ENCODE data around the gene PLCB4. TPM values are rescaled to one million over a fixed set of nuclear protein-coding genes. Genes with fewer than 3 reads are reported as not detected.
"Not testable (repeated sequence)": the region's sequence is repeated elsewhere in the genome, so short reads cannot be mapped to it uniquely, and the experiment has no call there.

The PLCB4 gene
- total RNA-seq, 1 donor from 2014 or later, result 12.0 TPM

DNA sequence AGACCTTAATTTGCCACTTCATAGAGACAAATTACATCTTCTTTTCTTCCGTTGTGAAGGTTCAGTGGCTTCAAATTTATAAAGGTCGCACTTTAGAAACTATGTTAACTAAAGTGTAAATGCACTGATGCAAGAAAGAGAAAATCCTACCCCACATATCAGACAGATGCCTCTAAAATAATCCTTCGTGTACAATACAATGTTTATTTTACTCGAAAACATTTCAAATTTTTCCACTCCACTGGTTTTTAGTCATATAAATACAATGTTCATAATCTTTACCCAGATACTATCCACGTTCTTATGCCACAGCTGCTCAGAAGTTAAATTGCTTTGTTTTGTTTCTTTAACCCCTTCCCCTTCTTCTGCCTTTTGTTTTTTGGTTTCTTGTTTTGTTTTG, 305.2 kb downstream of the PLCB4 start:
- Histone ChIP-seq H3K27ac (no peak overlapping the region), H3K4me3 (no peak overlapping the region), H3K4me1 (no peaks in the 10 kb centered on the region), H3K27me3 (no peaks in the 10 kb centered on the region), H3K9me3 (no peaks in the 10 kb centered on the region), H3K36me3 (no peaks in the 10 kb centered on the region)
- TF ChIP-seq POLR2AphosphoS5 (IDR thresholded peaks at IDR 0.05; ENCODE audit: insufficient read depth in 1 of 2, low read depth in 1 of 2) (no peak), POLR2A (IDR thresholded peaks at IDR 0.05) (no peak)
- TF ChIP-seq, protein P1, sequence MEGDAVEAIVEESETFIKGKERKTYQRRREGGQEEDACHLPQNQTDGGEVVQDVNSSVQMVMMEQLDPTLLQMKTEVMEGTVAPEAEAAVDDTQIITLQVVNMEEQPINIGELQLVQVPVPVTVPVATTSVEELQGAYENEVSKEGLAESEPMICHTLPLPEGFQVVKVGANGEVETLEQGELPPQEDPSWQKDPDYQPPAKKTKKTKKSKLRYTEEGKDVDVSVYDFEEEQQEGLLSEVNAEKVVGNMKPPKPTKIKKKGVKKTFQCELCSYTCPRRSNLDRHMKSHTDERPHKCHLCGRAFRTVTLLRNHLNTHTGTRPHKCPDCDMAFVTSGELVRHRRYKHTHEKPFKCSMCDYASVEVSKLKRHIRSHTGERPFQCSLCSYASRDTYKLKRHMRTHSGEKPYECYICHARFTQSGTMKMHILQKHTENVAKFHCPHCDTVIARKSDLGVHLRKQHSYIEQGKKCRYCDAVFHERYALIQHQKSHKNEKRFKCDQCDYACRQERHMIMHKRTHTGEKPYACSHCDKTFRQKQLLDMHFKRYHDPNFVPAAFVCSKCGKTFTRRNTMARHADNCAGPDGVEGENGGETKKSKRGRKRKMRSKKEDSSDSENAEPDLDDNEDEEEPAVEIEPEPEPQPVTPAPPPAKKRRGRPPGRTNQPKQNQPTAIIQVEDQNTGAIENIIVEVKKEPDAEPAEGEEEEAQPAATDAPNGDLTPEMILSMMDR (IDR thresholded peaks at IDR 0.05), result no peak
- intact Hi-C loops (cut with DNase I), result no loop called here
- DNase-seq (ENCODE audit: extremely low spot score in 2 of 2), result no peak

DNA sequence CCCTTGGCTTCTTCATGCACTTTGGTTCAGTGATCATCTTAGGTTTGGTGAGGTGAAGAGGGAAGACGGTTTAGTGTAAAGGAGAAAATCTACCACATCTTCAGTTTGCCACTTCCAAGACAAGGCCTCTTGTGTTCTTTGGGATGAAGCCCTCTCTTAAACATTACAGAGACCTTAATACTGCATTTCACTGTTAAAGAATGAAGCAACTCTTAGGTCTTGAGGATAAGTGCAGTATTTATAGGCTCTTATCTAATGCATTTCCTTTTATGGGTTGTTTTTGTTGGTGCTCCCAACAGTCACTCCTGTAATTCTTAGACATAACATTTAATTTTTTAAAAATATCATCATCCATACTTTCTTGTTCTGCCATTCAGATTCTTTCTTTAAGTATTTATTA, 305.6 kb downstream of the PLCB4 start:
- no peak for DNase-seq (ENCODE audit: extremely low spot score in 2 of 2)
- H3K4me3 ChIP-seq, result no peak overlapping the region
- no peaks in the 10 kb centered on the region for H3K4me1 ChIP-seq
- H3K36me3 ChIP-seq, result no peaks in the 10 kb centered on the region
- H3K27me3 ChIP-seq, result no peaks in the 10 kb centered on the region
- intact Hi-C loops (cut with DNase I), result no loop called here
- no peak for TF ChIP-seq POLR2AphosphoS5 (IDR thresholded peaks at IDR 0.05; ENCODE audit: insufficient read depth in 1 of 2, low read depth in 1 of 2)
- no peaks in the 10 kb centered on the region for H3K9me3 ChIP-seq
- H3K27ac ChIP-seq, result no peak overlapping the region

DNA sequence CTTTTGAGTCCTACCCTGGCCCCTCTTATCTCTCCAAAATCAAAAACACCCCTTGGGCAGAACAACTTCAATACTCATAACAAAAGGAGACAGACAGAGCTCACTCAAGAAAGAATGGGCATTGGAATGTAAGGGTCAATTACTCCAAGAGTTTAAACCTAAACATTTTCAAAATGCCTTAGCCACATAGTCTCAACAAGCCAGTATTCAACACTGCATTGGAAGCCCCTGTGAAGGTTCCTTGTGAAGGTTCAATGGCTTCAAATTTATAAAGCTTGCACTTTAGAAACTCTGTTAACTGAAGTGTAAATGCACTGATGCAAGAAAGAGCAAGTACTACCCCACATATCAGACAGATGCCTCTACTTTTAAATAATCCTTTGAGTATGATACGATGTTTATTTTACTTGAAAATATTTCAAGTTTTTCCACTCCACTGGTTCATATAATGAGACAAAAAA, 306.4 kb downstream of the PLCB4 start:
- no peaks in the 10 kb centered on the region for H3K9me3 ChIP-seq
- no peak for DNase-seq (ENCODE audit: extremely low spot score in 2 of 2)
- H3K4me1 ChIP-seq, result no peaks in the 10 kb centered on the region
- no peak overlapping the region for H3K4me3 ChIP-seq
- H3K27ac ChIP-seq, result no peak overlapping the region
- intact Hi-C loops (cut with DNase I), result no loop called here
- H3K36me3 ChIP-seq, result no peaks in the 10 kb centered on the region
- TF ChIP-seq, protein P1 (IDR thresholded peaks at IDR 0.05), result no peak
- TF ChIP-seq POLR2A (IDR thresholded peaks at IDR 0.05), result no peak
- no peak for TF ChIP-seq POLR2AphosphoS5 (IDR thresholded peaks at IDR 0.05; ENCODE audit: insufficient read depth in 1 of 2, low read depth in 1 of 2)
- no peaks in the 10 kb centered on the region for H3K27me3 ChIP-seq

DNA sequence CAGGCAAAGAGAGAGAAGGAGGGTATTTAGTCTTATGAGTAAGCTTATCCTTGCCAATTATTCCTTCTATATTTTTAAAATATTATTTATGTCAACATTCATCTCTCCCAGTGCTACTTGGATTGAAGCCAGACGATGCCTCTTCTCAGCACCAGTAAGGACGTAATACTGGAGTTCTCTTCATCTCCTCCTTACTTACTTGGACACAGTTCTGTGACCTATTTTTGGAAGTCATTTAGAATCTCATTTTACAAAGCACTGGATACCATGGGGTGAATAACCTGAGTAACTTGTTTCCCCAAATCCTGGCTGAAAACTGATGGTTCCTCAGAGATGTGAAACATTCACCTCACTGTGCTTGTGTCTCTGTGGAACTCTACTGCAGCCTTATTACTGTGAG, 308.1 kb downstream of the PLCB4 start:
- TF ChIP-seq POLR2A (IDR thresholded peaks at IDR 0.05) (no peak), POLR2AphosphoS5 (IDR thresholded peaks at IDR 0.05; ENCODE audit: insufficient read depth in 1 of 2, low read depth in 1 of 2) (no peak)
- TF ChIP-seq, protein P1 (IDR thresholded peaks at IDR 0.05), result no peak
- intact Hi-C loops (cut with DNase I), result no loop called here
- H3K4me3 ChIP-seq, result no peak overlapping the region

DNA sequence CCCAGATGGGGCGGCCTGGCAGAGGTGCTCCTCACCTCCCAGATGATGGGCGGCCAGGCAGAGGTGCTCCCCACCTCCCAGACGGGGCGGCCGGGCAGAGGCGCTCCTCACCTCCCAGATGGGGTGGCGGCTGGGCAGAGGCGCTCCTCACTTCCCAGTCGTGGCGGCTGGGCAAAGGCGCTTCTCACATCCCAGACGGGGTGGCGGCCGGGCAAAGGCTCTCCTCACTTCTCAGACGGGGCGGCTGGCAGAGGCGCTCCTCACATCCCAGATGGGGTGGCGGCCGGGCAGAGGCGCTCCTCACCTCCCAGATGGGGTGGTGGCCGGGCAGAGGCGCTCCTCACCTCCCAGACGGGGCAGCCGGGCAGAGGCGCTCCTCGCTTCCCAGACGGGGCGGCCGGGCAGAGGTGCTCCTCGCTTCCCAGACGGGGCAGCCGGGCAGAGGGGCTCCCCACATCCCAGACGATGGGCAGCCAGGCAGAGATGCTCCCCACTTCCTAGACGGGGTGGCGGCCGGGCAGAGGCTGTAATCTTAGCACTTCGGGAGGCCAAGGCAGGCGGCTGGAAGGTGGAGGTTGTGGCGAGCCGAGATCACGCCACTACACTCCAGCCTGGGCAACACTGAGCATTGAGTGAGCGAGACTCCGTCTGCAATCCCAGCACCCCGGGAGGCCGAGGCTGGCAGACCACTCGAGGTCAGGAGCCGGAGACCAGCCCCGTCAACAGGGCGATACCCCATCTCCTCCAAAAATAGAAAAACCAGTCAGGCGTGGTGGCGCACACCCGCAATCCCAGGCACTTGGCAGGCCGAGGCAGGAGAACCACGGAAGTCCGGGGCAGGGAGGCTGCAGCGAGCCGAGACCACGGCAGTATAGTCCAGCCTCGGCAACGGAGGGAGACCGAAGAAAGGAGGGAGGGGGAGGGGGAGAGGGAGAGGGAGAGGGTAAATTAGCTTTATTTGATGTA, 316.7 kb downstream of the PLCB4 start:
- H3K36me3 ChIP-seq; H3K27me3 ChIP-seq; H3K9me3 ChIP-seq; H3K4me1 ChIP-seq; intact Hi-C loops (cut with DNase I); H3K4me3 ChIP-seq; H3K27ac ChIP-seq; DNase-seq (ENCODE audit: extremely low spot score in 2 of 2): not testable (repeated sequence)

More for the DNA sequence above, 308.1 kb downstream of the PLCB4 start:
- Histone ChIP-seq H3K9me3 (no peaks in the 10 kb centered on the region), H3K36me3 (no peaks in the 10 kb centered on the region), H3K27me3 (no peaks in the 10 kb centered on the region), H3K27ac (no peak overlapping the region), H3K4me1 (no peaks in the 10 kb centered on the region)
- no peak for DNase-seq (ENCODE audit: extremely low spot score in 2 of 2)

Data from vagina (tissue), 2 donors.